ENCODE data around the gene CD79B. TPM values are rescaled to one million over a fixed set of nuclear protein-coding genes. Genes with fewer than 3 reads are reported as not detected.
"Not testable (repeated sequence)": the region's sequence is repeated elsewhere in the genome, so short reads cannot be mapped to it uniquely, and the experiment has no call there.

CD79B gene
- total and polyA plus RNA-seq, 2 experiments from 2014 or later, result 1.3 to 2.5 TPM

GRCh38 chr17:63925615-63926014 is 6.5 kb downstream of the CD79B start (continued):
- TF ChIP-seq ZNF462 (CRISPR knock-in tag; IDR thresholded peaks at IDR 0.05) (no peak), ZNF114 (CRISPR knock-in tag; IDR thresholded peaks at IDR 0.05) (no peak), JUNB (IDR thresholded peaks at IDR 0.05; ENCODE audit: unreplicated experiment) (no peak), ZNF331 (CRISPR knock-in tag; IDR thresholded peaks at IDR 0.05; ENCODE audit: low read depth) (no peak), CREB1 (CRISPR knock-in tag; IDR thresholded peaks at IDR 0.05; ENCODE audit: low read depth) (no peak), STAT1 (IDR thresholded peaks at IDR 0.05; ENCODE audit: unreplicated experiment) (no peak)

GRCh38 chr17:63922402-63922801 is 9.7 kb downstream of the CD79B start:
- H3K4me3 ChIP-seq; H4K20me1 ChIP-seq (replicated peaks; ENCODE audit: insufficient read depth); H2AFZ ChIP-seq; H3K4me1 ChIP-seq (ENCODE audit: insufficient read depth); H3K36me3 ChIP-seq (ENCODE audit: insufficient read depth); H3K36me3 Mint-ChIP-seq (ENCODE audit: low read depth); DNase-seq (ENCODE audit: low spot score); H3K9me3 Mint-ChIP-seq; H3K4me3 Mint-ChIP-seq; H3K4me2 ChIP-seq; H3K27ac Mint-ChIP-seq; H3K9me2 ChIP-seq (ENCODE audit: insufficient read depth); H3K79me2 ChIP-seq (replicated peaks; ENCODE audit: insufficient read depth); H3K27ac ChIP-seq (ENCODE audit: low read depth); H3K27me3 ChIP-seq (ENCODE audit: insufficient read depth); H3F3A ChIP-seq (replicated peaks; ENCODE audit: low read depth); ATAC-seq: not testable (repeated sequence)
- Mint-ChIP-seq H3K27me3 (ENCODE audit: insufficient read depth, low read depth, poor library complexity) (peaks cover 18% of the 10 kb centered on the region), H3K4me1 (peaks cover 19% of the 10 kb centered on the region)

GRCh38 chr17:63920779-63921178 is 11.4 kb downstream of the CD79B start:
- H3K4me3 ChIP-seq; H3K27me3 ChIP-seq (ENCODE audit: insufficient read depth); H3K27ac Mint-ChIP-seq; H4K20me1 ChIP-seq (replicated peaks; ENCODE audit: insufficient read depth); DNase-seq (ENCODE audit: low spot score); H3K9me3 Mint-ChIP-seq; H3K4me1 ChIP-seq (ENCODE audit: insufficient read depth); H3F3A ChIP-seq (replicated peaks; ENCODE audit: low read depth); H3K79me2 ChIP-seq (replicated peaks; ENCODE audit: insufficient read depth); H3K36me3 ChIP-seq (ENCODE audit: insufficient read depth); H3K27ac ChIP-seq (ENCODE audit: low read depth); H3K36me3 Mint-ChIP-seq (ENCODE audit: low read depth); ATAC-seq; H3K4me2 ChIP-seq; H3K4me3 Mint-ChIP-seq; H3K9me2 ChIP-seq (ENCODE audit: insufficient read depth); H2AFZ ChIP-seq: not testable (repeated sequence)
- H3K27me3 Mint-ChIP-seq (ENCODE audit: insufficient read depth, low read depth, poor library complexity), result peaks cover 25% of the 10 kb centered on the region
- peaks cover 22% of the 10 kb centered on the region for H3K4me1 Mint-ChIP-seq

- not testable (repeated sequence) for H3K4me3 ChIP-seq; H3K27ac Mint-ChIP-seq; H3K4me2 ChIP-seq; H3K27ac ChIP-seq (ENCODE audit: low read depth); ATAC-seq; H3K9me2 ChIP-seq (ENCODE audit: insufficient read depth); H3K36me3 Mint-ChIP-seq (ENCODE audit: low read depth); H3F3A ChIP-seq (replicated peaks; ENCODE audit: low read depth); H4K20me1 ChIP-seq (replicated peaks; ENCODE audit: insufficient read depth); H3K79me2 ChIP-seq (replicated peaks; ENCODE audit: insufficient read depth); H2AFZ ChIP-seq; H3K36me3 ChIP-seq (ENCODE audit: insufficient read depth); H3K4me1 ChIP-seq (ENCODE audit: insufficient read depth); DNase-seq (ENCODE audit: low spot score); H3K9me3 Mint-ChIP-seq; H3K4me3 Mint-ChIP-seq; H3K27me3 ChIP-seq (ENCODE audit: insufficient read depth)
- H3K4me1 Mint-ChIP-seq, result peaks cover 22% of the 10 kb centered on the region
- H3K27me3 Mint-ChIP-seq (ENCODE audit: insufficient read depth, low read depth, poor library complexity), result peaks cover 25% of the 10 kb centered on the region
These were observed 12.1 kb downstream of the CD79B start for GRCh38 chr17:63920050-63920449.

Data from GM23338 (cell line).